ENCODE data around the gene SP7.

DNA sequence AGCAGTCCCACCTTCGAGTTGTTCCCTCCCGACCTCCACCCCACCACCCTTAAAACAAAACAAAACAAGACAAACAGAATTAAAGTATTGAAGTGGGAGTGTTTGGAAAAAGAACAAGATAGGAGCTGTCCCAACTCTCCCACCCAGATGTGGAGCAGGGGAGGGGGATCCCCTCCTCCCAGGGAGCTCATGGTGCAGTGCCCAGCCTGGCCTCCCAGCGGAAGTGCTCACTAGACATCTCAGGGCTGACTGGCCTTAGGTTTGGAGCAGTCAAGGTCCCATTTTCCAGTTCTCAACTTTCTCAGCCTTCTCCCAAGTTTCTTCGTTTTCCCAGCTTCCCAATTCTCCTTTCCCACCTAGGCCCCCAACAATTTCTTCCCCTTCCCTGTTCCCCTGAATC, 2.9 kb downstream of the SP7 start:
- no peak for TF ChIP-seq POLR2A (IDR thresholded peaks at IDR 0.05)
- TF ChIP-seq, protein P1, sequence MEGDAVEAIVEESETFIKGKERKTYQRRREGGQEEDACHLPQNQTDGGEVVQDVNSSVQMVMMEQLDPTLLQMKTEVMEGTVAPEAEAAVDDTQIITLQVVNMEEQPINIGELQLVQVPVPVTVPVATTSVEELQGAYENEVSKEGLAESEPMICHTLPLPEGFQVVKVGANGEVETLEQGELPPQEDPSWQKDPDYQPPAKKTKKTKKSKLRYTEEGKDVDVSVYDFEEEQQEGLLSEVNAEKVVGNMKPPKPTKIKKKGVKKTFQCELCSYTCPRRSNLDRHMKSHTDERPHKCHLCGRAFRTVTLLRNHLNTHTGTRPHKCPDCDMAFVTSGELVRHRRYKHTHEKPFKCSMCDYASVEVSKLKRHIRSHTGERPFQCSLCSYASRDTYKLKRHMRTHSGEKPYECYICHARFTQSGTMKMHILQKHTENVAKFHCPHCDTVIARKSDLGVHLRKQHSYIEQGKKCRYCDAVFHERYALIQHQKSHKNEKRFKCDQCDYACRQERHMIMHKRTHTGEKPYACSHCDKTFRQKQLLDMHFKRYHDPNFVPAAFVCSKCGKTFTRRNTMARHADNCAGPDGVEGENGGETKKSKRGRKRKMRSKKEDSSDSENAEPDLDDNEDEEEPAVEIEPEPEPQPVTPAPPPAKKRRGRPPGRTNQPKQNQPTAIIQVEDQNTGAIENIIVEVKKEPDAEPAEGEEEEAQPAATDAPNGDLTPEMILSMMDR (IDR thresholded peaks at IDR 0.05) = no peak

Data from uterus (tissue), 2 donors.